ENCODE results near the gene ATP13A4. TPM values are rescaled to one million over a fixed set of nuclear protein-coding genes. Genes with fewer than 3 reads are reported as not detected.
"Not testable (repeated sequence)": the region's sequence is repeated elsewhere in the genome, so short reads cannot be mapped to it uniquely, and the experiment has no call there.

Gene ATP13A4
- total RNA-seq, 1 donor from 2014 or later, result not detected

DNA sequence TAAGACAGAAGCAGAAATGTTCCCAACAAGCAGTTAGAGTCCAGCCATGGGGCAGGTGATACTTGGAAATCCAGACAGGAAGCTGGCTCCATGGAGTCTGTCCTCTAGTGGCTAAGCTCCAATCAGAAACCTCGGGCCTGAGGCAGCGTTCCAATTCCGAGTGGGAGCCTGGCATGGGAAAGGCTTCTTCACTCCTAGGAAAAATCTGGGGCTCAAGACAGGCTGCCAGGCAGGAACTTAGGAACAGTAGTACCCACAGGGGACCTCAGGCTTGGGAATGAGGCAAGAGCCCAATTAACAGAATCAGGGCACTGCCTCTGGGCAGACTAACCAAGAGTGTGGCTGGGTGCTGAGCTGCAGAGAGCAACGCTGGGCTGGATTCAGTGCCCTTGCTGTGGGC is 6.2 kb upstream of the ATP13A4 start:
- DNase-seq (ENCODE audit: low spot score), result no peak

GRCh38 chr3:193560091-193560490 is 5.4 kb upstream of the ATP13A4 start:
- DNase-seq (ENCODE audit: low spot score), result no peak

DNA sequence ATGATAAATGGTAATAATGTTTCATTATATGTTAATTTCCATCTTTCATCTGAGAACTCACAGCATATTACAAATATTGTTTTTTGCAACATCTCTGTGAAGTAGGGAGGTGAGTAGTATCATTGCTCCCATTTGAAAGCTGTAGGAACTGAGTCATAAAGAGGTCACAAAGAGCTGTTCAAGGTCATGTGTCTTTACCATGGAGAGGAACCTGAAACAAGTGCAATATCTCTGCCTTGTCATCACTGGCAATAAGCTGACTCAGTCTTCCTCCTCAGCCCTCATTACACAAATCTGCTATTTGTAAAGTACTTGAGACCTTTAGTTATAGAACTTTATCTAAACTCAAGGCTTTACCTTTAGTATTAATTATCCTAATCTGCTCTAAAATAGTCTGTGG is 4.4 kb upstream of the ATP13A4 start:
- no peak for DNase-seq (ENCODE audit: low spot score)

- no peak for DNase-seq (ENCODE audit: low spot score)
Observed at GRCh38 chr3:193556841-193557240, 2.1 kb upstream of the ATP13A4 start.

DNA sequence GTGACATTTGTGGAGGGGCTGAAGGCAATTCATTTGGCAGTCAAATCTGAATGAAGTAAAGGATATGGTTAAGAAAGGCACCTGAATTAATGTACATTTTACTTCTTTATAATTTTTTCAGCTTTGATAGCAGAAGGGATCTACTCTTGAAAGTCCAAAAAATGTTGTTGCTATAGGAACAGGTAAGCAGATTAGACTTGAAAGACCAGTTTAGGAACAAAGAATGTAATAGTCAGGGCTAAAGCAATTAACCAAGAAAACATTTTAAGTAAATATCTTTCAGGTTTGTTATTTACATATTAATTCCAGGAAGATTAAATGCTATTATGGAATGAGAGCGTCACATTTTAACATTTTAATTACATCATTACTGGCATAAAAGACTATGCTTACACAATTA is 1.1 kb downstream of the ATP13A4 start:
- no peak for DNase-seq (ENCODE audit: low spot score)

DNA sequence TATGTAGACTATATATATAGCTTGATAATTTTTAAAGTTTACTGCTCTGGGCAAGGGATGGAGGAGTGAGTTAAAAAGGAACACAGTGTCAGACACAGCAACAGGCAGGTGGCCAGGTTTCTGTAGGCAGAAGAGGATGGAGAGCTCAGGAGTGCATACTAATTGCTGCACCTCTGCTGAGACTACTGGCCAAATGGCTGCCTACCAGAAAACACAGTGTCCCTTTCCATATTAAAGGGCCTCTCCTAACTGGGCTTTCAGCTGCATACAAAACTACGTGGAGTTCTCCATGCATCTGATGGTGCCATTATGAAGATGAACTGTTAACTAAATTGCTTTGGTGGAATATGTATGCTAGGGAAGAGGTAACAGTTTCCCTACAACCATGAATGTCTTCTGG is 1.8 kb downstream of the ATP13A4 start:
- DNase-seq (ENCODE audit: low spot score), result no peak

DNA sequence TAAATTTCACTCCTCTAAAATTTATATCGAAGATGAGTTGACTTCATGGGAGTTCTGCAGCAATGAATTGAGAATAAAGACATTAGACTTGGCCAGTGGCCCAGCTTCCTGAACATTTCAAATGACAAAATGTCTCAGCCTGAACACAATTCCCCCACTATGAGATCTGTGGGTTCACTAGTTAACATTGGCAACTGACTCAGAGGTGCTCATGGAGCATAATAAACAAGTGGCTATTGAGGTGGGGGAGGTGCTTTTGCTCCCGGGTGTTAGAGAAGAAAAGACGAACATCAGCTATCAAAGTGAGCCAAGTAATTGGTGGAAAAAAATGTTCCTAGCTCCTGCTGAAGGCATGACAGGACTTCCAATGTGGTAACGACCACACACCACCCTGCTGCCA is 6.3 kb downstream of the ATP13A4 start:
- no peak for DNase-seq (ENCODE audit: low spot score)

- DNase-seq (ENCODE audit: low spot score), result no peak
Observed at GRCh38 chr3:193546129-193546528, 8.6 kb downstream of the ATP13A4 start.

- no peak for DNase-seq (ENCODE audit: low spot score)
Observed at GRCh38 chr3:193545304-193545703, 9.4 kb downstream of the ATP13A4 start.

DNA sequence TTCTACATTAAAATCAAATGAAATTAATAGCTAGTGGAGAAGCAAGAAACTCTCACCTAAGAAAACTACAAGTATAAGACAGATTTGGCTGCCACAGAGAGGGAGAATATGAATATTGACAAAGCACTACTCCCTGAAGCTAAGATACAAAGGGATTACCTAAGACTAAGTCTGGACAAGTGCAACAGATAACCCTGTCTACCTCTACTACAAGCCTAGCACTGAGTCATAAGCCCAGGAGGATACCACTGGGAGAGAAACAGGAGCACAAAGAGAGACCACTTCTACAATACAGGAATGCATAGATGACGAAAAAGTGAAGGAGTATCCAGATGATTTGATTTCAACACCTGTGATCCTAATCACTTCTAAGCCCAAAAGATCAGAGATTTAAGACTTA is 10.4 kb downstream of the ATP13A4 start:
- no peak for DNase-seq (ENCODE audit: low spot score)

- no peak for DNase-seq (ENCODE audit: low spot score)
Observed at GRCh38 chr3:193530231-193531165, 24.2 kb downstream of the ATP13A4 start.

DNA sequence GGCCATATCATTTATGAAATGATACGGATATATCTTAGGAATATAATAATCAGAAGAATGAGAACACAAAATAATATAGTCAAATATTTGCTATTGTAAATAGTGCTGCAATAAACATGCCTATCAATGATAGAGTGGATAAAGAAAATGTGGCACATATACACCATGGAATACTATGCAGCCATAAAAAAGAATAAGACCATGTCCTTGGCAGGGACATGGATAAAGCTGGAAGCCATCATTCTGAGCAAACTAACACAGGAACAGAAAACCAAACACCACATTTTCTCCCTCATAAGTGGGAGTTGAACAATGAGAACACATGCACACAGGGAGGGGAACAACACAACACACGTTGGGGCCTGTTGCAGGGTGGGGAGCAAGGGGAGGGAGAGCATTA is 28.6 kb downstream of the ATP13A4 start:
- not testable (repeated sequence) for DNase-seq (ENCODE audit: low spot score)

GRCh38 chr3:193522473-193522872 is 32.2 kb downstream of the ATP13A4 start:
- no peak for DNase-seq (ENCODE audit: low spot score)

DNA sequence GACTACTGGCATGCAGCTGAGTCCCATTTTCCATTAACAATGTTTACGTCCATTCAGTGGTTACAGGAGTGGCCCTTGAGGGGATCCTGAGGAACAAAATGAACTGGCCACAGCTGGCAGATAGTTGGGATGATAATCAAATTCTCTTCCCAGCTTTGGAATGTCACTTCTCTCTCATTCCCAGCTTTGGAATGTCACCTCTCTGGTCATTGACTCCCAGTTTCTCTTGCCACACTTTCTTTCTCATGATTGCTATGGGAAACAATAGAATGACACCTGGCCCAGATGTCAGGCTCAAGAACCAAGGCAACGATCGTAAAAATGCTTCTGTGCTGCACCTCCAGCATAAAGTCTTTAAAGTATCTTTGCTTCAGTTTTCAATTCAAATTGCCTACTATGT is 34.0 kb downstream of the ATP13A4 start:
- DNase-seq (ENCODE audit: low spot score), result no peak

DNA sequence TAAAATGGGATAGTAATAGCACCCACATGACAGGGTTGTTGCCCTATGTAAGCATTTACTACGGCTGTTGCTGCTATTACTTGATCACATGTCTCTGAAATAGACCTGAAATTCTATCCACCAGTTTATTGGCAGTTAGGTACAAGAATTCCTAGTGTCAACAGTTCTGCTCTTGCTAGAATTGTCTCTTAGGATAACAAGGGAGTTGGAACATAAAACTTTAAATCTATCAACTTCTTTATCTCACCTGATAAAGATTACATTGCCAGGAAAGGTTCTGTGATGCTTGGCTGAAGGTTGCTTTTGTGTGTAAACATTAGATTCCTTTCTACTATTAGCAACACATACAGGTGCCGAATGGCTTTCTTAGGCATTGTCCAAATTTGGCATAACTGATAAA is 38.7 kb downstream of the ATP13A4 start:
- DNase-seq (ENCODE audit: low spot score), result no peak

GRCh38 chr3:193510154-193510553 is 44.5 kb downstream of the ATP13A4 start:
- DNase-seq (ENCODE audit: low spot score), result no peak

DNA sequence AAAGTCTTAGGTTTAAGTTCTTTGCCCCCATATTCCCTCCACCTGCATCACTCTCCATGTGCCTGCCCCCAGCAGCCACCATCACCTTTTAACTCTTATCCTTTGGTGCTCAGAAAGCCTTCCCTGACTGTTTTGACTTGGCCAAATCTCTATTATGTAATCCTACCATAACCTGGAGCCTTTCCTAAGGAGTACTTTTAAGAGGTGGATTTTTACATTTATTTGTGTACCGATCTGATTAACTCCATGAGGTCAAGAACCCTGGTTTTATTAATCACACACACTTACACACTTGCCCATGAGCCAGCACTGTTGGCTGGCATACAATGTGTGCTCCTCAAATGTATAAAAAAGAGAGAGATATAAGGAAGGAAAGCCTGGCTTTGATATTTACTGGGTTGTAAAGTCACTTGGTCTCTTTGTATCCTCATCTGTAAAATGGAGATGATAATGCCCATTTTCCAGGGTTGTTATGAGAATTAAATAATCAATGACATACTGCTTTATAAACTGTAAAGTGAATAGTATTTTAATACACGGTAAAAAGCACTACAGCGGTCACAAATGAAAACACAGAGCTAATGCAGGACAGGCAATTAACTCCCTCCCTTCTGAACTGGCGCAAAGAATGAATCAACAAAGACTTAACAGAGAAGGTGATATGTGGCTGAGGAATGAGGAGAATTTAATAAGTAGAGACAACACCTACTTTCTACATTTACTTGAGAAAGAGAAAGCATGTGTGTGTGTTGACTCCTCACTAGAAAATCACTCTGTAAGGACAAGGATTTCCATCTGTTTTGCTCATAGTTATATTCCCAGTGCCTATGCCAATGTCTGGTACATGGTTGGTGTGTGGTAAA is 45.4 kb downstream of the ATP13A4 start:
- DNase-seq (ENCODE audit: low spot score), result no peak

DNA sequence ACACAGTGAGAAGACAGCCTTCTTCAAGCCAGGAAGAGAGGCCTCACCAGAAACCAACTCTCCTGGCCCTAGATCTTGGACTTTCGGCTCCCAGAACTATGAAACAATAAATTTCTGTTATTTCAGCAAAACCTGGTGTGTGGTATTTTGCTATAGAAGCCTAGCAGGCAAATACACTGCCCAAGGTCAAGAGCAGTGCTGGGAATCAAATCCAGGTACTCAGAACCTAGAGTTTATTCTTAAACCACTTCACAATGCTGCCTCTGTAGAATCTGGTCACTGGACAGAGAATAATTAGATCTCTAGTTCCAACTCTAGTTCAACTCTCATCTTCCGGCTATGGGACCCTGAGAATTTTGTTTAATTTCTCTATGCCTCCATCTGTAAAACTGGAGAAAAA is 46.6 kb downstream of the ATP13A4 start:
- DNase-seq (ENCODE audit: low spot score), result no peak

GRCh38 chr3:193507566-193507965 is 47.1 kb downstream of the ATP13A4 start:
- DNase-seq (ENCODE audit: low spot score), result no peak

DNA sequence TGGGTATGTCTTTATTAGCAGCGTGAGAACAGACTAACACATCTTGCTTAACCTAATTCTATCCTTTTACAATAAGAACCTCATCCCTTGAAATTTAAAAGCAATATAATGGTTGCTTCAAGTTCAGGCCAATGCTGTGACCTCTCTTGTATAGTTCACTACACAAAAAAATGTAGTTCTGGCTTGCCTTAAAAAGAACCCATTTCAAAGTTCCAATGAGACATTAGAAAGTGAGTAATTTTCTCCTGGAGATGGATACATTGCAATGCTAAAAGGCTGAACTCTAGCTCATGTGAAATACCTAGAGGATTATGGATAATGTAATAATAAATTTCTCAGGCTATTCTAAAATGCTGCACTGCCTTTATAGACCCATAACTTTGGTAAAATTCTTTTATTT is 47.8 kb downstream of the ATP13A4 start:
- no peak for DNase-seq (ENCODE audit: low spot score)

DNA sequence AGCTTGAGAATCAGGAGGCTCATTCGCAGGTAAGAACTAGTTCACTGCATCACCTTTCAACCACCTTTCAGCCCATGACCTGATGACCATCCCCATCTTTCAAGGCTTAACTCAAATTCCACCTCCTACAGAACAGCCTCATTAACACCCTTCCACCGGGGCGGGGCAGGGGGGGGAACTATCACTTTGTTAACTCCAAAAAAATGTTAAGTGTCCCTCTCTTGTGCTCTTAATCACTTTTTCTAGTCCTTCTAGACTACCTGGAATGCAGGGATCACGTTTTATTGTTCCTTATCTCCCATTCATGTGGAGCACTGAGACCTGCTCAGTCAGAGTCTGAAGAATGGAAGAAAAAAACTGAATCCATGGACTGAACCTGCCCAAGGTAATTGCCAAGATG is 51.8 kb downstream of the ATP13A4 start:
- no peak for DNase-seq (ENCODE audit: low spot score)

GRCh38 chr3:193499801-193500485 is 54.8 kb downstream of the ATP13A4 start:
- DNase-seq (ENCODE audit: low spot score), result no peak

Measured in mesenteric fat pad (tissue), 1 donor.